KOPT-K1 (cell line): Measurements from ENCODE around the gene SIKE1.
"Not testable (repeated sequence)": the region's sequence is repeated elsewhere in the genome, so short reads cannot be mapped to it uniquely, and the experiment has no call there.

Experiments
- H3K27ac ChIP-seq: fragments of 200-600 bp; sonication (generic); 2 replicates; pipeline ENCODE4 v1.5.1; 2016; ENCODE audit warnings: antibody characterized with exemption, mild to moderate bottlenecking, low read depth, low read length; ENCODE audit not compliant: poor library complexity, severe bottlenecking
- H3K36me3 ChIP-seq: fragments of 200-600 bp; sonication (generic); 2 replicates; pipeline ENCODE4 v1.5.1; 2017; ENCODE audit warnings: antibody characterized with exemption, mild to moderate bottlenecking, low read length, moderate library complexity; ENCODE audit not compliant: insufficient read depth
- H3K9me3 ChIP-seq: fragments of 200-600 bp; sonication (generic); 2 replicates; pipeline ENCODE4 v1.5.1; 2017; ENCODE audit warnings: antibody characterized with exemption, low read length, mild to moderate bottlenecking; ENCODE audit not compliant: insufficient read depth, poor library complexity, severe bottlenecking

Gene SIKE1

DNA sequence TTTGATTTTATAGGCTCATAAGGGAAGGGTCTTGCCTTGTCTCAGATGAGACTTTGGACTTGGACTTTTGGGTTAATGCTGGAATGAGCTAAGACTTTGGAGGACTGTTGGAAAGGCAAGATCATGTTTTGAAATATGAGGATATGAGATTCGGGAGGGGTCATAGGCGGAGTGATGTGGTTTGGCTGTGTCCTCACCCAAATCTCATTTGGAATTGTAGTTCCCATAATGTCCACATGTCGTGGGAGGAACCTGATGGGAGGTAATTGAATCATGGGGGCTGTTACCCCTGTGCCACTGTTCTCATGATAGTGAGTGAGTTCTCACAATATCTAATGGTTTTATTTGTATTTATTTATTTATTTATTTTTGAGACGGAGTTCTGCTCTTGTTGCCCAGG lies 15.8 kb downstream of the SIKE1 start:
- H3K36me3 ChIP-seq = peaks cover 5% of the 10 kb centered on the region; the same call in 1 of the 2 replicates
- H3K27ac ChIP-seq = no peak overlapping the region

DNA sequence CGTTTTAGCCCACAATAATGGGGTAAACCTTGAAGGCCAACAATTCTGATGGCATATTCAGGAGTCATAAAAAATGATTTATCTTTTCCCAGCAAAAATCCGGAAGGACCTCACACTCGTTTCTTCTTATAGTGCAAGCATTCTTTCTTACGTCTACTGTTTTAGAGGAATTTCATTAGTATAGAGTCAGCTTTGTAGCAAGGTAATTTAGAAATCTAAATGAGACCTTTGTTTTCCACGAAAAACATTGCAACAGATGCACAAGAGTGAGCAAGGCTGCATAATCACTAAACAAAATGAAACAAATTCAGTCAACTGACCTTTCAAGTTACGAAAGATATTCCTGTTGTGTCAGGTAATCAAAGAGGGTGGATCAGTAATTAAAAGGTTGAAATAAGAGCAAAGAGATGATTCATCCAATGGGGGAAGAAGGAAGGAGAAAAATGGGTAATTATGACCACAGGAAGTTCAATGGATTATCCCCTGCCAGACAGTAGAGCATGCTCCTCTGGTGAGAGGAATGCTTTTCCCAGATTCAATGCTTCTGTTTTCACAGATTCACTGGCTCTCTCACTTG lies 22.1 kb downstream of the SIKE1 start:
- peak overlapping the region; percentile 99 for H3K27ac ChIP-seq
- peaks cover 12% of the 10 kb centered on the region for H3K36me3 ChIP-seq

More for the DNA sequence above, 15.8 kb downstream of the SIKE1 start:
- no peaks in the 10 kb centered on the region for H3K9me3 ChIP-seq

DNA sequence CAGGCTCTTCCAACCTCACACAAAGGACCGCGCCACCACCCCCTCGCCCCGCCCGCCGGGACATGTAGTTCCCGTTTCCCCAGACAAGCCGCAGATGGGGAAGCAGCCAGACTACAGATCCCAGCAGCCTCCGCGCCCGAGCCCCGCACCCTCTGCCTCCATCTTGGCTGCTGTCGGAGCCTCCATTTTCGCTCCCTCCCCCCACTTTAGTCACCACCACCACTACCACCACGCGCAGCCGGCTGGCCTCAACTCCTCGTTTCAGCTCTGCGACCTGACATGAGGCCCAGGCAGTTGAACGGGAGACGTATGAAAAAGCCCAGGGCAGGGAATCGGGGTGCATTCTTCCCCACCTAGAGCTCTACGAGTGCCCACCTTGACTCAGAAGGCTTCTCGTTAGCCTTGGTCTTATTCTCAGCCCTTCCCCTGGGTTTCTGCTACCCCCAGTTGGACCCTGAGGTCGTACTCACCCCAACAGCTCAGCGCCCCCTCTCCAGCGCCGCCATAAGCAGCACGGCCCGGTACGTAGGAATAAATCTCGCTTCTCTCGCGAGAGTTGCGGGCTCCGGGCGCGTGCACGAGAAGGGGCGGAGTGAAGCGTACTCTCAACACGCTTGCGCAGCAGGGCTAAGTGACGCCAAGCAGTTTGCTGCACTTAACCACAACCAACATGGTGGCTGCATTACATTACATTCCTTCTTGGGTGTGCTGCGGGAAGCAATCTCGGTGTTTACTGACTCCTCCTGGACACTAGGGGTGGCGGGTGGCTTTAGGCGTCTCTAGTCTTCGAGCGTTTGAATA lies 22.8 kb downstream of the SIKE1 start, which contains the start of gene CSDE1:
Gene CSDE1 (minus strand): TSS at position 530 of the 801 bp plus-strand sequence. CDS start 18,094 bp downstream, outside the sequence.
- H3K36me3 ChIP-seq = peaks cover 13% of the 10 kb centered on the region
- H3K9me3 ChIP-seq = no peaks in the 10 kb centered on the region
- peak within 1 kb of the TSS; percentile 99 for H3K27ac ChIP-seq

More for the DNA sequence above, 22.1 kb downstream of the SIKE1 start:
- no peaks in the 10 kb centered on the region for H3K9me3 ChIP-seq

DNA sequence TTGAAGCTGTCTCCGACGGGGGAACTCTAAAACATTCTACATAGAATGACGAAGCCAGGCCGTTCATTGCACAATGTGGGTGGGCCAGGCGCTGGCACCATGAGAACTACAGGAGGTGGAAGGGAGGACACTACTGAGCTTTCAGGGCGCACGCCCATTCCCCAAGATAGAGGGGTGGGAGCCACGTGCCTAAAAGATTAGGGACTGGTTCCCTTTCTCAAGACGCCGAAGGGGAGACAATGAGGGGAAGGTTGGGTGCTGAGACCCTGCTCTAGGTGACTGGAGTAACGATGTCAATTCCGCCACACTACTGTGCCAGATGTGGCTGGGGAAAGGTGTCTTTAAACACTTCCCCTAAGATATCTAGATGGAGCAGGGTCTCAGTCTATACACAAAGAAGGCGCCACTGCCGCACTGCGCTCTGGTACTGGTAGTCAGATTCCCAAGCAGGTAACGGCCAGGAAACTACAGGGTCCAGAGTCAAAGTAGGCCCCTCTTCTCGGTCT lies 23.5 kb downstream of the SIKE1 start:
- Histone ChIP-seq H3K27ac (peak overlapping the region; percentile 99), H3K36me3 (peaks cover 17% of the 10 kb centered on the region), H3K9me3 (no peaks in the 10 kb centered on the region)

DNA sequence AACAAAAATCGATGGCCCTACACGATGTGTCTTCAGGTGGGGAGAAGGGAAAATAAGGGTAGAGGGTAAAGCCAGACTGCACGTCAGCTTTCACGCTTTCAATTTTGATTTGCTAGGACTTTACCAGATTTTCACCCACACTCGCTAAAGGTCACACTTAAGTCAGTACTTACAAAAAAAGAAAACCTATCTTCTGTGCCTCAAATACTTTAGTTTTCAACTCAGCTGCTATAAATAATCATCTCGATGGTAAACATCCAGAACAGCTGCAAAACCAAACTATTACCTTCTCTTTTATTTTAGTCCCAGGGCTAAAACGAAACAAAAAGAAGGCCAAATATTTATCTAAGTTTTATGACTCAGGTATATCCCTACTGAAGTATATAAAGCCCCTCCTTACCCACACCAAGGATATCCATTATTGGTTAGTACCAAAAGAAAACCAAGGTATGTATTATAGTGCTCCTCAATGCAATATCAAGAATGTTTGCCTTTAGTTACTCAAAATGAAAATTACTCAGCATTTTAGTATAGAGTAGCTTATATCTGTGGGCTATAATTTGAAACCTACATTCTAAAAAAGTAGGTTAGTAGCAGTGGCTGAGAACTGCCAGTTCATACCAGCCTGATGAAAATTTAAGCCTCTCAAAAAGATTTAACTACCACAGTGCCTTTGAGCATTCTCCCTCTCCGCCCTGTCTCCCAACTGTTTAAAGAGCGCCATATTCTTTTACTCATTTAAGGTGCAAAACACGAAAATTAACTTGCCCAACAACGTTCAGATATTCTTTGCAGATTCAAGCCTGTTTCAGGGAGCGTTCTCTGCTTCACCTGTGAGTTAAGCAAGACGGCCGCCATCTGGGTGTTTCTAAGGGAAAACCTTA lies 24.2 kb downstream of the SIKE1 start:
- Histone ChIP-seq H3K36me3 (peaks cover 19% of the 10 kb centered on the region), H3K9me3 (no peaks in the 10 kb centered on the region), H3K27ac (peak overlapping the region; percentile 99)

DNA sequence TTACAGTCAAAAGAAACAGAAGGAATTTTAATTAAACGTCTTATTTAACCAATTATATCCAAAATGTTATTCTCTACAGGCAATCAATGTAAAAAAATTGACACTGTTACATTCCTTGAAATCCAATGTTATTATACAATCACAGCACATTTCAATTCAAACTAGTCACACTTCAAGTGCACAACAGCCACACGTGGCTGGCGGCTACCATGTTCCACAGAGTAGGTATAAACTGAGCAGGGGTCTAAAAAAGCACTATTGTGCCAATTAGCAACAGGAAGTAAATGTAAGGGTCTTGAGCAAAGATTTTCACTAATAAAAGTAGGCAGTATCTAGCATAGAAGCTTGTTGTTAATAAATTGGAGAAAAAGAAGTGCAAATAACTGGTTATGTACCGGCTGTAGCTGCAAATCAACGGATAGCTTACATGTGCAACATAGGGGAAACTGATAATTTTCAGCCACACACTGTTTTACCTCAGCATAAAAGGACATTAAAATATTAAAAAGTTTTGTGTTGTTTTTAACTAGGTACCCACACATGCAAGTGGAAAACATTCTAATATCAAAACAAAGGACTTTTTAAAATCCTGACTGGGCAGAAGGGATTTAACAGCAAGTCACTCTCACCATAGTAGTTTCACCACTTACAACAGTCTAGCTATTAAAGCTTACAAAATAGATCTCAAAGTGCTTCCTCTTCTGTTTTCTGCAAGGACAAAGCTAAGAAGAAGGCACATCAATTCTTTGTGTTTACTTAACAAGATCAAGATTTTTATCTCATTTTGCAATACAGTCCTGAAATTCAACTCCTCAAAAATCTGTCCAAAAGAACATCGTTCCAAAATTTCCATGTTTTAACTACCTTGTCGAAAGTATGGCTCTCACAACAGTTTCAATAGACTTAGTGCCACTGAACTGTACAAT lies 25.2 kb downstream of the SIKE1 start:
- H3K27ac ChIP-seq = peak overlapping the region; percentile 99
- H3K9me3 ChIP-seq = no peaks in the 10 kb centered on the region
- H3K36me3 ChIP-seq = peaks cover 29% of the 10 kb centered on the region

- not testable (repeated sequence) for H3K9me3 ChIP-seq, H3K27ac ChIP-seq
- peaks cover 44% of the 10 kb centered on the region for H3K36me3 ChIP-seq
Observed at GRCh38 chr1:114753702-114754101, 26.8 kb downstream of the SIKE1 start.

GRCh38 chr1:114753143-114753542 lies 27.3 kb downstream of the SIKE1 start:
- Histone ChIP-seq H3K27ac (no peak overlapping the region), H3K36me3 (peaks cover 50% of the 10 kb centered on the region), H3K9me3 (no peaks in the 10 kb centered on the region)

- H3K9me3 ChIP-seq = no peaks in the 10 kb centered on the region
- no peak overlapping the region for H3K27ac ChIP-seq
- peaks cover 71% of the 10 kb centered on the region for H3K36me3 ChIP-seq
Observed at GRCh38 chr1:114750780-114751179, 29.7 kb downstream of the SIKE1 start.

- H3K27ac ChIP-seq = no peak overlapping the region
- peaks cover 71% of the 10 kb centered on the region for H3K36me3 ChIP-seq
- H3K9me3 ChIP-seq = no peaks in the 10 kb centered on the region
Observed at GRCh38 chr1:114749835-114750234, 30.6 kb downstream of the SIKE1 start.

- no peaks in the 10 kb centered on the region for H3K9me3 ChIP-seq
- peaks cover 98% of the 10 kb centered on the region for H3K36me3 ChIP-seq
- no peak overlapping the region for H3K27ac ChIP-seq
Observed at GRCh38 chr1:114746450-114747121, 33.9 kb downstream of the SIKE1 start.

- no peak overlapping the region for H3K27ac ChIP-seq
- no peaks in the 10 kb centered on the region for H3K9me3 ChIP-seq
- H3K36me3 ChIP-seq = peaks cover 100% of the 10 kb centered on the region
Observed at GRCh38 chr1:114745291-114745690, 35.2 kb downstream of the SIKE1 start.

GRCh38 chr1:114741963-114742746 lies 38.3 kb downstream of the SIKE1 start:
- Histone ChIP-seq H3K9me3 (no peaks in the 10 kb centered on the region), H3K27ac (no peak overlapping the region), H3K36me3 (peaks cover 100% of the 10 kb centered on the region)
